SU-DHL-6 (cell line): ENCODE results near the gene KLHDC2.

Experiments
- EZH2phosphoT487 ChIP-seq: fragments of 200-600 bp; sonication (generic), shearing (Covaris generic); conservative IDR thresholded peaks from 2 replicates; pipeline ENCODE4 v1.6.1; 2018; ENCODE audit warnings: mild to moderate bottlenecking, antibody characterized with exemption, low read length, moderate library complexity, mixed read lengths
- TF ChIP-seq, protein P1 (sequence below): fragments of 200-600 bp; sonication (generic); IDR thresholded peaks from one replicate; pipeline ENCODE4 v1.5.1; 2017; ENCODE audit warnings: antibody characterized with exemption, mild to moderate bottlenecking, low read length, moderate library complexity; ENCODE audit not compliant: insufficient read depth, poor library complexity, severe bottlenecking

DNA sequence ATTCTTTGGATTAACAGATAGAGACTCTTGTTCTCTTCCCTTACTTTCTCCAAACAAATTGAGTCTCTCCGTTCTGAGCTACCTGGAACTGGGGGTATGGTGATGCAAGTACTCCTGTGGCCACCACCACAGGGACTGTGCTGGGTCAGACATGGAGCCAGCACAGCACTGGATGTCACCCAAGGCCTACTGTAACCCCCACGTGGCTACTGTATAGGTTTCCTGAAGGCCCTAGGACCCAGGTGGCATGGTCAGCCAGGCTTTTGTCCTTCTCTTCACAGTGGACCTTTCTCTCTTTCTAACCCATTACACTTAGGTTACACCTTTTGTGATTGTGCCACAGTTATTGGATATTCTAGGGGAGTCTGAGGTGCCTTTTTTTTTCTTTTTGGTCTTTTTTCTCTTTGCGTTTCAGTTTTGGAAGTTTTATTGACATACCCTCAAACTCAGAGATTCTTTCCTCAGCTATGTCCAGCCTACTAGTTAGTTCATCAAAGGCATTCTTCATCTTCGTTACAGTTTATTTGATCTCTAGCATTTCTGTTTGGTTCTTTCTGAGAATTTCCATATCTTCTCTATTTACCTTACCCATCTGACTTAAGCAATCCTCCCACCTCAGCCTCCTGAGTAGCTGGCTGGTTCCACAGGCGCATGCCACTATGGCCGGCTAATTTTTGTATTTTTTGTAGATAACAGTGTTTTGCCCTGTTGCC is 6.0 kb upstream of the KLHDC2 start:
- TF ChIP-seq, protein P1, sequence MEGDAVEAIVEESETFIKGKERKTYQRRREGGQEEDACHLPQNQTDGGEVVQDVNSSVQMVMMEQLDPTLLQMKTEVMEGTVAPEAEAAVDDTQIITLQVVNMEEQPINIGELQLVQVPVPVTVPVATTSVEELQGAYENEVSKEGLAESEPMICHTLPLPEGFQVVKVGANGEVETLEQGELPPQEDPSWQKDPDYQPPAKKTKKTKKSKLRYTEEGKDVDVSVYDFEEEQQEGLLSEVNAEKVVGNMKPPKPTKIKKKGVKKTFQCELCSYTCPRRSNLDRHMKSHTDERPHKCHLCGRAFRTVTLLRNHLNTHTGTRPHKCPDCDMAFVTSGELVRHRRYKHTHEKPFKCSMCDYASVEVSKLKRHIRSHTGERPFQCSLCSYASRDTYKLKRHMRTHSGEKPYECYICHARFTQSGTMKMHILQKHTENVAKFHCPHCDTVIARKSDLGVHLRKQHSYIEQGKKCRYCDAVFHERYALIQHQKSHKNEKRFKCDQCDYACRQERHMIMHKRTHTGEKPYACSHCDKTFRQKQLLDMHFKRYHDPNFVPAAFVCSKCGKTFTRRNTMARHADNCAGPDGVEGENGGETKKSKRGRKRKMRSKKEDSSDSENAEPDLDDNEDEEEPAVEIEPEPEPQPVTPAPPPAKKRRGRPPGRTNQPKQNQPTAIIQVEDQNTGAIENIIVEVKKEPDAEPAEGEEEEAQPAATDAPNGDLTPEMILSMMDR = no peak
- TF ChIP-seq EZH2phosphoT487 = no peak
